Daoy (cell line): ENCODE measurements around the gene ZFP64. TPM values are rescaled to one million over a fixed set of nuclear protein-coding genes. Genes with fewer than 3 reads are reported as not detected.
"Not testable (repeated sequence)": the region's sequence is repeated elsewhere in the genome, so short reads cannot be mapped to it uniquely, and the experiment has no call there.

ENCODE experiments used
- DNase-seq: peaks from one replicate; pipeline ENCODE4 v3.0.0-alpha.2; 2015; ENCODE audit warnings: low read depth
- total RNA-seq: library from RNA; depleted of rRNA; stranded (reverse); fragments of >200 nt; shearing (Covaris generic); gene quantifications from 2 replicates; pipeline ENCODE4 v1.2.3, GENCODE V29; 2014

The ZFP64 gene
- total RNA-seq, 1 experiment from 2014 or later = 17.8 TPM

GRCh38 chr20:52204136-52204535 lies 12.6 kb upstream of the ZFP64 start:
- DNase-seq = peak; percentile 4

GRCh38 chr20:52201395-52201794 lies 9.8 kb upstream of the ZFP64 start:
- no peak for DNase-seq

- DNase-seq = no peak
Measured at GRCh38 chr20:52200870-52201269, 9.3 kb upstream of the ZFP64 start.

- no peak for DNase-seq
Measured at GRCh38 chr20:52196845-52197244, 5.3 kb upstream of the ZFP64 start.

- no peak for DNase-seq
Measured at GRCh38 chr20:52193886-52194545, 2.4 kb upstream of the ZFP64 start.

GRCh38 chr20:52193133-52193532 lies 1.6 kb upstream of the ZFP64 start:
- no peak for DNase-seq

GRCh38 chr20:52192719-52193007 lies 1.1 kb upstream of the ZFP64 start:
- DNase-seq = not testable (repeated sequence)

- DNase-seq = peak; percentile 27
Measured at GRCh38 chr20:52191916-52192718, 538 bp upstream of the ZFP64 start.

GRCh38 chr20:52190437-52191131 lies 995 bp downstream of the ZFP64 start:
- DNase-seq = peak; percentile 35

- DNase-seq = no peak
Measured at GRCh38 chr20:52181766-52182165, 9.8 kb downstream of the ZFP64 start.

GRCh38 chr20:52180180-52180840 lies 11.3 kb downstream of the ZFP64 start:
- DNase-seq = no peak

GRCh38 chr20:52179331-52180179 lies 12.0 kb downstream of the ZFP64 start:
- DNase-seq = no peak

GRCh38 chr20:52178691-52179090 lies 12.9 kb downstream of the ZFP64 start:
- DNase-seq = no peak

- no peak for DNase-seq
Measured at GRCh38 chr20:52175840-52176239, 15.7 kb downstream of the ZFP64 start.

- DNase-seq = no peak
Measured at GRCh38 chr20:52172392-52173047, 19.1 kb downstream of the ZFP64 start.

GRCh38 chr20:52171025-52171424 lies 20.6 kb downstream of the ZFP64 start:
- DNase-seq = no peak

- DNase-seq = no peak
Measured at GRCh38 chr20:52168116-52168515, 23.5 kb downstream of the ZFP64 start.

- DNase-seq = no peak
Measured at GRCh38 chr20:52167232-52167840, 24.2 kb downstream of the ZFP64 start.

- DNase-seq = no peak
Measured at GRCh38 chr20:52166150-52166549, 25.4 kb downstream of the ZFP64 start.

GRCh38 chr20:52160621-52161204 lies 30.9 kb downstream of the ZFP64 start:
- DNase-seq = no peak
